Right lobe of liver (tissue), 4 donors: ENCODE data around the gene COL1A2.

Experiments used
- POLR2A ChIP-seq: fragments of 450-650 bp; IDR thresholded peaks from one replicate; pipeline ENCODE4 v1.6.1; 2017; ENCODE audit warnings: antibody characterized with exemption, mild to moderate bottlenecking
- TF ChIP-seq, protein P1 (sequence below), 4 donors: fragments of 200-600 bp in 3 of 4; fragments of 450-650 bp in 1 of 4; IDR thresholded peaks; one replicate each; pipeline versions ENCODE4 v1.5.1 to v1.8.0; 2016 to 2022; ENCODE audit warnings: antibody characterized with exemption in 4 of 4, mild to moderate bottlenecking in 2 of 4
- donor health status: DM: no; HTN: no; CAD: no.
- donor health status: DM: no; HTN: no; CAD: no.
- donor health status: DM: no; HTN: yes; CAD: no.

DNA sequence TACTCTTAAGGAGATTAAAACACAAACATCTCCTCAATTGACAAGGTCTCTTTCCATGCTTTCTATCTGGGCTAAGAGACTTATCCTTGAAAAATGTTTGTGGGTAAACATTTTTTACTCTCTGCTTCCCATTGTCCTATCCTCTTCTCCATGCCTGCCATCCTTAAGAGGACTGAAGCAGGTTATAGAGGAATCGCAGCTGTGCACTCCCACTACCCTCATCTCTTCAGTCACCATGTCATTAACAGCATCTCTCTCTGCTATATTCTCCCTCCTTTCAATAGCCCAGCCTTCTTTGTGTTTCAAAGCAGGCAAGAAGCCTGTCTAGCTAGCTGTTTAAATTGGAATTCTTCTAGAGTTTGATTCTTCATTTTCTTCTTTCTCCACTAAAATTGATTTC, 22.6 kb downstream of the COL1A2 start:
- TF ChIP-seq, protein P1, sequence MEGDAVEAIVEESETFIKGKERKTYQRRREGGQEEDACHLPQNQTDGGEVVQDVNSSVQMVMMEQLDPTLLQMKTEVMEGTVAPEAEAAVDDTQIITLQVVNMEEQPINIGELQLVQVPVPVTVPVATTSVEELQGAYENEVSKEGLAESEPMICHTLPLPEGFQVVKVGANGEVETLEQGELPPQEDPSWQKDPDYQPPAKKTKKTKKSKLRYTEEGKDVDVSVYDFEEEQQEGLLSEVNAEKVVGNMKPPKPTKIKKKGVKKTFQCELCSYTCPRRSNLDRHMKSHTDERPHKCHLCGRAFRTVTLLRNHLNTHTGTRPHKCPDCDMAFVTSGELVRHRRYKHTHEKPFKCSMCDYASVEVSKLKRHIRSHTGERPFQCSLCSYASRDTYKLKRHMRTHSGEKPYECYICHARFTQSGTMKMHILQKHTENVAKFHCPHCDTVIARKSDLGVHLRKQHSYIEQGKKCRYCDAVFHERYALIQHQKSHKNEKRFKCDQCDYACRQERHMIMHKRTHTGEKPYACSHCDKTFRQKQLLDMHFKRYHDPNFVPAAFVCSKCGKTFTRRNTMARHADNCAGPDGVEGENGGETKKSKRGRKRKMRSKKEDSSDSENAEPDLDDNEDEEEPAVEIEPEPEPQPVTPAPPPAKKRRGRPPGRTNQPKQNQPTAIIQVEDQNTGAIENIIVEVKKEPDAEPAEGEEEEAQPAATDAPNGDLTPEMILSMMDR (IDR thresholded peaks at IDR 0.05), result no peak
- no peak for TF ChIP-seq POLR2A
